Stimulated activated CD4-positive, alpha-beta T cell treated with anti-CD3 and anti-CD28 coated beads, Interleukin-2, amount 100 ng/mL, for 24 hours (primary cell): ENCODE data around the gene MNS1.
"Not testable (repeated sequence)": the region's sequence is repeated elsewhere in the genome, so short reads cannot be mapped to it uniquely, and the experiment has no call there.

Source experiments
- DNase-seq, 2 donors: peaks; one replicate each; pipeline ENCODE4 v3.0.0-alpha.2; 2020

Gene MNS1

GRCh38 chr15:56464893-56465520 is at the start of gene MNS1:
Gene MNS1 (minus strand): TSS chr15:56465137. CDS start chr15:56464972, 165 bp downstream.
- DNase-seq: peak; percentile 57 to 77

DNA sequence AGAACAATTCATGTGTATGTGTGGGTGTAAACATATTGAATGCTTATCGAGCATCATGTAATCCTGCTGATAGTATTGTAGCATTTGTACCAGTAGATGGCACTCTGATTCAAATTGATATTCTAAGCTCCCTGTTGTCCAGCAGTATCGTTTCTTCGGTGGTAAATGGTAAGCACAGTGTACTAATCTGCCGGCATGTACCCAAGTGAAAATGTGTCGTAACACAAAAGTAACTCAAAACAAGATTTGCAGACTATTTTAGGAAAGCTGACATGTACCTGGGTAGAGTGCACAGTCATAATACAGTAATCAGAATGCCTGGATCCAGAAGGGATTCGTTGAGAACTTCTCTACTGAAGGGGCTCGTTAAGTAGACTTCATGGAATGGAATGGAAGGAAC is 31.7 kb upstream of the MNS1 start:
- DNase-seq: no peak

DNA sequence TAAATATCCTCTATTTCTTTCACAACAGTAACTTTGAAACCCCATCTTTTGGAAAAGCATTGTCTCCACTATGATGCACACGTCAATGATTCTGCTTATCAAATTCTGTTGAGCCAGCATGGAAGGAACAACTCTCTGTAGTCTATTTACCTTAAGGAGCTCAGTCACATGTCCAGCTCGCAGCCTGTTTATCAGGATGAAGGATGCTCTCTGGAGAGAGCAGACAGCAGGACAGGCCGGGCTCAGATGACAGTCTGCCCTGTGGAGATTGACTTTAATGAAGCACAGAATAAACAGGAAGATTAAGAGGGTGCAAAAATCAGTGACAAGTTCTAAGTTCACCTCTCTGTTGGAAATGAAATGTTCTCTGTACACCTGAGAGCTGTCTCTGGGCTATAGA is 30.6 kb upstream of the MNS1 start:
- DNase-seq: no peak

DNA sequence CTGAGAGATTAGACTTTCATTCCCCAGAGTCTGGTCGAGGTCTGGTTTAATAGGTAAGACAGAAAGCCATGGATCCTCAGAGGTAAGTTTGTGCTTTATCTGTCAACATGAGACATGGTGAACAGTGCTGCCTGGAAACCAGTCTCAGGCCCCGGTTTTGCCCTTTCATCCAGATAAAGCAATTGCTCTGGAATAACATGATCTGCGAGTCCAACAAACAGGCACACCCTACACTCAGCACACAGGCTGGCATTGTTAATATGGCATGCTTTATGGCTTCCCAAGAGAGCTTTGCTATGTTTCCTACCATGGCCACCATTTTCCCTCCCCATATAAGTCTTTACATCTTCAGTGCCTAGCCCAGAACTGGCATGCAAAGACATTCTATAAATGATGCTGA is 30.1 kb upstream of the MNS1 start:
- no peak for DNase-seq

GRCh38 chr15:56492791-56493555 is 28.0 kb upstream of the MNS1 start:
- no peak for DNase-seq

GRCh38 chr15:56492236-56492635 is 27.3 kb upstream of the MNS1 start:
- DNase-seq: no peak

DNA sequence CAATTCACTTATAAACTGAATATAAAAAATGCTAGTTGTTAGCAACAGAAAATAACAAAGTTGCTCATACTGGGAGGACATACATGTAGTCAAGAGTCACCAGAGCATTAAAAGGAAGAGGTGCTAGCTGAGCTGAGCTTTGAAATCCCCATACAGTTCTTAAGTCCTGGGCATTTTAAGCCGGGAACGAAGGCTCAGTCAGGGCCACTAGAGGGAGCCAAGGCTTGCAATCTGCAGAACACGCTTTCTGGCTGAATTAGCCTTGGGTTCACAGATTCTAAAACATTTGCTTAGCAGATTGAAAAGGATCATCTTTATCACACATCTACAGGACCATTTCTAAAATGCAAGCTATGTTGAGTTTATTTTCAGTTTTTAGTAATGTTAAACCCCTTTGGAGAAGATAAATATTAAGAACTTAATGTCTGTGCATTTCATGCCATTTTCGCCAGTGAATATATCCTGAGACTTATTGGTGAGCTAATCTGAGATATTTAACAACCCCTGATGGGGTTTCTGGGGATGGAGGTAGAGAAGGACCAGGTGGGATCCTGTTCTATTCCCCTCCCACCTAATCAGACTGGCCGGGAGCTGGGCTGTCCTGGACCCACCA is 26.3 kb upstream of the MNS1 start:
- peak; percentile 53 to 68 for DNase-seq

DNA sequence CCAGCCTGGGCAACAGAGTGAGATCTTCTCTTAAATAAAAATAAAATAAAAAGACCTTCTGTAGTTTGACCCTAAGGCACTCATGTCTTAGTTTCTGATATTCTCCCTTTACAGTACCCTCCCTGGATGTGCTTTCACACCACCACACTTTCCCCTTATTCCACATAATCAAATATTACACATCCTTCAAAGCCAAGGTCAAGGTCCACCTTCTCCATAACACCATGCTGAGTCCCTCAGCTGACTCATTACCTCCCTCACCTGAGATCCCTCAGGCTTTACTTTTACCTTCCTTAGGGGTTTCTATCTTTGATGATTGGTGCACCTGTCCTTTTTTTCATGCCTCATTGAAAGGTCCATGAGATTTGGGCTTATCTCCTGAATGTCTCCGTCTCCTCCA is 25.5 kb upstream of the MNS1 start:
- no peak for DNase-seq

GRCh38 chr15:56486206-56486605 is 21.3 kb upstream of the MNS1 start:
- not testable (repeated sequence) for DNase-seq

DNA sequence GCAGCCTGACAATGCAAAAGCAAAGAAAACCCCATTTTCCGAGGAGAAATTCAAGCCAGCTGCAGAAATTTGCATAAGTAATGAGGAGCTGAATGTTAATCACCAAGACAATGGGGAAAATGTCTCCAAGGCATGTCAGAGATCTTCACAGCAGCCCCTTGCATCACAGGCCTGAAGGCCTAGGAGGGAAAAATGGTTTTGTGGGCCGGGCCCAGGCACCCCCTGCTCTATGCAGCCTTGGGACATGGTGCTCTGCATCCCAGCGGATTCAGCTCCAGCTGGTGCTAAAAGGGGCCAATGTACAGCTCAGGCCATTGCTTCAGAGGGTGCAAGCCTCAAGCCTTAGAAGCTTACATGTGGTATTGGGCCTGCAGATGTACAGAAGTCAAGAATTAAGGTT is 20.5 kb upstream of the MNS1 start:
- not testable (repeated sequence) for DNase-seq

DNA sequence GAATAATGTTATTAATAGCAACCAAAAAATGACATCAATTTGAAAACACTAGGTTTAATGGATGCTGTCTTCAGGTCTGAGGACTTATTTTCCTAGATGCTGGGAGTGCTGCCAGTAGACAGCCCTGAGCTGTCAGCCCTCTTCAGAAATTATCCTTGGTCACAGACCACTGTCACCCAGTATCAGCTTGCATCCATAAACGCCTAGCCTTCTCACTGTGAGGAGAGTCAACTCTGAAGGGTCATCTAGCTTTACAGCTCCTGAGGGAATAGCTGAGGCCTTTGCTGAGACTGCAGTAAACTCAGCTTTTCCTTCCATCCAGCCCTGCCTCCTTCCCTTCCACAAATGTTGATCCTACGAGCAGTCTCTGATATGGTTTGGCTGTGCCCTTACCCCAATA is 19.4 kb upstream of the MNS1 start:
- no peak for DNase-seq

DNA sequence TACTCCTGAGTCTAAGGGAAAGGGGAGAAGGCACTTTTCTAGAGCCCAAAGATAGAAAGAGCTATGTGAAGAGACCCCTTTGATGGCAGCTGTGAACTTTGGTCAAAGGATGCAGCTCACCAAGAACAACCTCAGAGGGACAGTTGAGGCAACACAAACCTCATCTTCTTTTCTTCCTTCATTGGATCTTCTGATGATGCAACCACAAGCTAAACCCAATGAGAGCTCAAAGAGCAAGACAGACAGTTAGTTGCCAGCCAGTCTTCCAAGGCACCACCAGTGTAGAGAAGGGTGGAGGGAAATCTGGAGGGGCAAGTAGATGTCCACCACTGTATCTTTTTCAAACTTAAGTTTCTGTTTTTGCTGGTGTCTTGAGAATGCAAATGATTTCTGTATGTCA is 10.4 kb upstream of the MNS1 start:
- no peak for DNase-seq

DNA sequence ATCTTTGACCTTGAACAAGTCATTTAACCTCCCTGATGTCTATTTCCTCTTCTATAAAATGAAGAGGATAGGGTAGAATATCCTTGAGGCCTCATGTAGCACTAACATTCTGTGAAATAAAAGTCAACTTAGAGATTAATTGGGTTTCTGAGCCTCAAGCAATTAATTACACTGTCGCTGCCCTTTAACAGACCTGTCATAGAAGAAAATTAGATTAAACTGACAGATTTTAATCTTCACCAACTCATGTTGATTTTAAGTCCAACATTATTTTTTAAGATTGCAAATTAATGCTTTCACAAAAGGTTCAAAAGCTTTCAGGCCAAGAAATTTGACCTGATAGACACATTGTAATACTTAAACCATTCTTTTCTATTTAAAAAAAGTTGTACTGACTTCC is 8.1 kb upstream of the MNS1 start:
- DNase-seq: no peak

DNA sequence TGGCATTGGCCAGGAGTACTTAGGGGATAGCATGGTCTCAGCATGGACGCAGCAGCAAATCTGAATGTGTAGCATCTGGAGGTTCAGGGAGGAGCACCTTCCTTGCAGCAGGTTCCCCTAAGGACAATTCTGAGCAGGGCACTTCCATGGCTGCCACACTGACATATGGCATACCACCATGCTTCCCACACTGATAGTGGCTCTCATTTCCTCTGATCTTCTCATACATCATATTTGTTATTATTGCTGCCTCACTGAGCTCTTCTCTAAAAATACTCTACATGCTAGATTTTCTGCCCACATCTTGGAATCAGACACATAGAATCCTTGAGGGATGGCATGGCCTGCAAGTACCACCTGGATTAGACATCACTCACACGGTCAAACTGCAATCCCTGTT is 7.3 kb upstream of the MNS1 start:
- DNase-seq: no peak

DNA sequence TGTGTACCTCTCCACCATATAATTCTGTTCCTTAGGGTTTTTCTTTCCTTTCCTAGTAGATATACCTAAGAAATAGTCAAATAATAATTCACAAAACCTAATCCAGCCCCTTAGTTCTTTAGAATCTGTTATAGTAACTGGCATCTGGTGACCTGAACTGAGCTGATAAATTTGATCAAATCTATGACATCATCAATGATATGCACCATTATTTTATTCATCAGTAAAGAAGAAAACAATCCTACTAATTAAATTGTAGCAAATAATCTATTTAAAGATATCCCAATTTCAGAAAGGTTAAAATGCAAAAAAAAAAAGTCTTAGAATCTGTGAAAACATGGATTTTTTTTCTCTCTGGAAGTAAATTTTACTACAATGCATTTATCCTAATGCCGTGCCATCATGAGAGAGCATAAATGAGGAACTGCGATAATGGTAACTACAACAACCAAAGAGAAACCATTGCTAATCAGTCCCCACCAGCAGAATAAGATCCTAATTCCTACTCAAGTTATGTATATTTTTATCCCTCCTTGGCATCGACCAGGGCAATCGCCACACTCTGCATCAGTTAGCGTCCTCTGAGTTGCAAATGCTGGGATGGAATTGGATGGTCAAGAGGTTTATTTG is 6.6 kb upstream of the MNS1 start:
- no peak for DNase-seq

- DNase-seq: no peak
Measured at GRCh38 chr15:56469483-56469882, 4.5 kb upstream of the MNS1 start.

- DNase-seq: no peak
Measured at GRCh38 chr15:56468401-56468800, 3.5 kb upstream of the MNS1 start.

GRCh38 chr15:56467616-56468015 is 2.7 kb upstream of the MNS1 start:
- no peak for DNase-seq

DNA sequence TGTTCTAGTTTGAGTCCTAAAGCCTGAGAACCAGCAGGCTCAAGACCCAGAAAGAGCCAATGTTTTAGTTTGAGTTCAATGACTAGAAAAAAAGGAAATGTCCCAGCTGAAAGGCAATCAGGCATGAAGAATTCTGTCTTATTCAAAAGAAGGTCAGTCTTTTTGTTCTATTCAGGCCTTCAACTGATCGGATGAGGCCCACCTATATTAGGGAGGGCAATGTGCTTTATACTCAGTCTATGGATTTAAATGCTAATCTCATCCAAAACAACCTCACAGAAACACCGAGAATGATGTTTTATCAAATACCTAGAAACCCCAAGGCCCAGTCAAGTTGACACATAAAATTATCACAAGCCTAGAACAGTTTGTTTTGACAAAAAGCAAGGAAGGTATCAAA is 4.0 kb downstream of the MNS1 start:
- DNase-seq: no peak

DNA sequence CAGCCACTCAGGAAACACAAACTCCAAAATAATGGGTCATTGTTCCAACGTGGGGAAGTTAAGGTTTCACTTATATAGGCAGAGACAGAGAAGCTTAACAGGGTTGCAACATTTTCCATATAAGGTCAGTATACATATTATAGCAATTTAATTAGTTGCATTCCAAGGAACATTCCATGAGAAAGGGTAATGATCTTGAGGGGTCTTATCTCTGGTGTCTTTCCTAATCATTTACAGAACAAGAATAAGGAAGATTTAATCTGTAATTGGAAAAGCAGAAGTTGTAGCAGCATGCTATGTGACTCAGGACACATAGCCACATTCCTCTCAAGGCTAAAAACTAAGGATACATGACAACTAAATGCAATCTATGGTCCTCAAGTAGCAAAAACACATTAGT is 4.9 kb downstream of the MNS1 start:
- no peak for DNase-seq

DNA sequence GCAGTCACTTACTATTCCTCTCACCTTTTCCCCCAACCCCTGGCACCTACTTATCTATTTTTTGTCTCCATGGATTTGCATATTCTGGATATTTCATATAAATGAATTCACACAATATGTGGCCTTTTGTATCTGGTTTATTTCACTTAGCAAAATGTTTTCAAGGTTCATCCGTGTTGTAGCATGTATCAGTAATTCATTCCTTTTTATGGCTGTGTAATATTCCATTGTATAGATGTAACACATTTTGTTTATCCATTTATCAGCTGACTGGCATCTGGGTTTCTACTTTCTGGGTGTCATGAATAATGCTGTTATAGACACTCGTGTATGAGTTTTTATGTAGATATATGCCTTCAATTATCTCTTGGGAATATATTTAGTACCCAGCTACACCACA is 5.8 kb downstream of the MNS1 start:
- DNase-seq: no peak

GRCh38 chr15:56456229-56456628 is 8.7 kb downstream of the MNS1 start:
- DNase-seq: no peak

- DNase-seq: no peak
Measured at GRCh38 chr15:56454836-56455235, 10.1 kb downstream of the MNS1 start.

DNA sequence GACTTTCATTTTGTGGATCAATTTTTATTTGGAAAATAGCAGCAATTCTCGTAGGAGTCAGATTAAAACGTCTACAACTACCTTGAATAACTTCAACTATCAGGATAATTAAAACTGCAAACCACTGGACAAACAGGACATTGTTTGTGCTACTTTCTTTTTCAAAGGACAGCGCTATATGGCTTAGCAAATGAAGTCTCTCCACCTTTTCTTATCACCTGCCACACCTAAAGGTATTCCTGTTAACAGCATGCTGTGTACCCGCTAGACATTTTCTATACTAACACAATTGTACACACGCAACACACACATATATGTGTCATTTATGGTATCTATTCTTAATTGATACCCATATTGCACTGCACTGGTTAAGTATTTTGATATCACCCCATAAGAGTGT is 19.2 kb downstream of the MNS1 start:
- no peak for DNase-seq
